NCI-H2081 treated with DMSO at 0.1 percent for 48 hours (cell line): ENCODE measurements around the gene OBP2B.

Source experiments
- DNase-seq: peaks from one replicate; lab custom pipeline; 2025; lab: John Stamatoyannopoulos, UW

OBP2B gene

DNA sequence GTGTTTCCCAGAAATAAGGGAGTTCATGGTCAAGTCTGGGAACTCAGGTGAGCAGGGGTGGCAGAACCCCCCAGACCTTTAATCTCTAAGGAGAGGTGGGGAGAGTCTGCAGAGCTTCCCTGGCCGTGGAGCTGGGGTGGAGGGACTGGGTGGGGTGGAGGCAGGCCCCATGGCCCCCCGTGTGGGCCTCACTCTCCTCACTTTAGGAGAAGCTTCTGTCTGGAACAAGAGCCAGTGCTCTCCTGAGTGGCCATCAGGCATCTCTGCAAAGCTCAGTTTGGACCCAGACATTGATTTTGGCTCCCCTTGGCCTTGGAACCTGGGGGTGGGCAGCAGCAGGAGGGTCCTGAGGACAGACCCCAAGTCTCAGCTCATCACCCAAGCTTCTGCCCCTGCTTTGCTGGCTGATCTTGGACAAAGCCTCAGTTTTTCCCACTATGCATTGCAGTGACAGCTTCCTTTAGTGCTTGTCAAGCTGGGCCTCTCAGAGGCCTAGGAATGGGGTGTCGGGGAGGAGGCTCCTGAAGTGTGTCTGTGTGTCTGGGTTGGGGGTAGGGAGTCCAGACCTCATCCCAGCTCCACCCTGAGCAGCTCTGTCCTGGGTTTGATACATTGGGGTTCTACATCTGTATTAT, 41.8 kb downstream of the OBP2B start:
- no peak for DNase-seq

DNA sequence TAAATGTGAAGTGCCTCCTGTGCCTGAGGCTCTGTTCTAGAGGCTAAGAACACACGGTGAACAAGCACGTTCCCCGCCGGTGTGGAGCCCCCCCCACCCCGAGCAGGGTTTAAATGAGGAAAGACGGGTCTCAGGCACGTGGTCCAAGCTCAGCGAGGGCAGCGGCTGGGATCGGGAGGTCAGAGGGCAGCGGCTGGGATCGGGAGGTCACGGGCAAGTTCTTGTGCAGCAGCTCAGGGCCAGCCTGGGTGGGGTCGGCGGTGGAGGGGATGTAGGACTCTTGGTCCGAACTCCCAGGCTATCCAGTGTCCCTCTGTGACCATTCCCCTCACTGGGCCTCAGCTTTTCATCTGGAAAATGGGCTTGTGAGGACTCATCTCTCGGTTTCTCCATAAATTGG, 42.7 kb downstream of the OBP2B start:
- DNase-seq: no peak

DNA sequence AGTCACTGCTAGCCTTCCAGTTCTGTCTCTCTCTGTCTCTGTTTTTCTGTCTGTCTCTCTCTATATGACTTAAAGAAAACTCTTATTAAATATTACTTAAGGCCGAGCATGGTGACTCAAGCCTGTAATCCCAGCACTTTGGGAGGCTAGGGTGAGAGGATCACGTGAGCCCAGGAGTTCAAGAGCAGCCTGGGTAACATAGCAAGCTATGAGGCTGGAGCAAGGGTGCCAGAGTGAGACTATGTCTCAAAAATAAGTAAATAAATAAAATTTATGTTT, 43.7 kb downstream of the OBP2B start:
- DNase-seq: no peak

DNA sequence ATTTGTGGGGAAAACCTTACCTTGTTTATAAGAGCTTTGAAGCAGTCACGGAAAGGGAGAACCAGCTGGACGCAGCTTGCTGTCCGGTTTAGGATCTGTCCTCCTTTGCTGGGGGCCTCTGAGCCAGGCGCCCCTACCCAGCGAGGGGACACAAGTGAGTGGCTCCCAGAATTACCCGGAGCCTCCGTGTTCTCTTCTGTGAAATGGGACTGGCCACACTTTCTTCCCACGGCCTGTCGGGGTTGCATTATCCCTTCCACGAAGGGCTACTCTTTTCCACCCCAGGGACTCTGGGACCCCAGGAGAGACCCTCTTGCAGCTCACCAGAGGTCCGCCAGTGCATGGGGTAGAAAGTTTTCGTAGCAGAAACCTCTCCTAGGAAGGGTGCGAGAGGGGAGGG, 44.9 kb downstream of the OBP2B start:
- no peak for DNase-seq

DNA sequence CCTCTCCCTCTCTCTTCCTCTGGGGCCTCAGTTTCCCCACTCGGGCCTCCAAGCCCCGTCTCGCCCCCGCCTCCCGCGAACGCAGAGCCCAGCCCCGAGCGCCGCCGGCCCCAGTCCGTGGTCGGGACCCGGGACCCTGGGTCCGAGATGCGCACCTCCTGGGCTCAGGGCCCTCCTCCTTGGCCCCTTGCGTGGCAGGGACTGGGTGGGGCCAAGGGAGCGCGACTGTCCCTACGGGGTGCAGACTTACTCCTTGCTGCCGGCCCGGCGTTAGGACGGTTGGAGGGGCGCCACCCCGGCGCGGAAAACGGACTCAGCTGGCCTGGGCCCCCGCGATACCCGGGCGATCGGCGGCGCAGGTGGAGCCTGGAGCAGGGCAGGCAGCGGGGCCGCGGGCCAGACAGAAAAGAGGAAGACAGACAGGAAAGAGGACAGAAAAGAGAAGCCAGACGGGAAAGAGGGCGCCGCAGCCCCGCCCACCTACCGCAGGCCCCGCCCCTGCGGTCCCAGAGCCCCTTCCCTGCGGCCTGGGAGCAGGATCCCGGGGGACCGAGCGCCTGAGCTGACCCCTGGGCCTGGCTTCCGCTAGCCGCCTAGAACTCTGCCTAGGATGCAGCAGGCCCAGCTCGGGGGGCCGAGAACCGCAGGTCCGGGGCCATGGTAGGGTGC, 45.4 kb downstream of the OBP2B start, which contains the start of gene GBGT1:
Gene GBGT1, minus strand, starts transcription at position 411 of the 669 bp plus-strand sequence. CDS start 1,502 bp downstream, outside the sequence.
- DNase-seq: no peak

DNA sequence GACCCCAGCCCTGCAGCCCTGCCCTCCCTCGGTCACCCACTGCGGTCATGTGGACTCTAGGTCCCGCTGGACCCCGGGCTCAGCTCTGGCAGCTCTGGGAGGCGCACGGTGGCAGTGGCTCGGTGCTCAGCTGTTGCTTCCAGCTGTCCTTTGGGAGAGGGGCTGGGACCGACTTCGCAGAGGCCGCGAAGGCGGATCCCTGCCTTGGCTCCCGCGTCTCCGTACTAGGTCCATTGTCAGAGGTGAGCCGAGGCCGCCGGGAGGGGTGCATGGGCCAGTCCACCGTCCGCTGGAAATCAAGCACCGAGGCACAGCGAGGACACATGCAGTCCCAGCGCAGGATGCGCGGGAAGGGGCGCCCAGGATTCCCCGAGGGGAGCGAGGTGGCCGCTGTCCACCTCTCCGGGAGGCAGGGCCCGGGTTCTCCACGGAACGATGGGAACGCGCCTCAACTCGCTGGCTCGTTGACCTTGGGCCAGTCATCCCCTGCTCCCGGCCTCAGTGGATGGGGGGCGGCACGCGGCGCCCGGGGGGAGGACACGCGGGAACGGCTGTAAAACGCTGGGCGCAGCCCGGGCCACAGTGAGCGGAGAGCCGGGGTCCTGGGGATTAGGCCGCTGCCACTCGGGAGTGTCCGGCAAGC, 46.1 kb downstream of the OBP2B start:
- no peak for DNase-seq

DNA sequence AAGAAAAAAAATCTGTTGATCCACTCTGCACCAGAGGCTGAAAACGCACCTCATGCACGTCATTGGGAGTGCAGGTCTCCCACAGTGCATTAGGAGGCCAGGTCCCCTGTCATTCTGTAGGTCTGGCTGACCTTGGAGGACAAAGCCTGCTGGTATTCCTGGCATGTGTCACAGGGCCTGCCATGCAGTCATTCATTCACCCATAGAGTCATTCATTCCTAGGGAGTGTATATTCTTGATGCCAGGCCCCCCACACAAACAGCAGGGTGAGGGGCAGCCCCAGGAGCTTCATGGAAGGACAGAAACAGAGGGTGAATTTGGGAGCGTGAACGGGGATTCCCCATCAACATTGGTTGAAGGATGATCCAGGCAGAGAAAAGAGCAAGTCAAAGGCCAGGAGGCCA, 47.5 kb downstream of the OBP2B start:
- no peak for DNase-seq

DNA sequence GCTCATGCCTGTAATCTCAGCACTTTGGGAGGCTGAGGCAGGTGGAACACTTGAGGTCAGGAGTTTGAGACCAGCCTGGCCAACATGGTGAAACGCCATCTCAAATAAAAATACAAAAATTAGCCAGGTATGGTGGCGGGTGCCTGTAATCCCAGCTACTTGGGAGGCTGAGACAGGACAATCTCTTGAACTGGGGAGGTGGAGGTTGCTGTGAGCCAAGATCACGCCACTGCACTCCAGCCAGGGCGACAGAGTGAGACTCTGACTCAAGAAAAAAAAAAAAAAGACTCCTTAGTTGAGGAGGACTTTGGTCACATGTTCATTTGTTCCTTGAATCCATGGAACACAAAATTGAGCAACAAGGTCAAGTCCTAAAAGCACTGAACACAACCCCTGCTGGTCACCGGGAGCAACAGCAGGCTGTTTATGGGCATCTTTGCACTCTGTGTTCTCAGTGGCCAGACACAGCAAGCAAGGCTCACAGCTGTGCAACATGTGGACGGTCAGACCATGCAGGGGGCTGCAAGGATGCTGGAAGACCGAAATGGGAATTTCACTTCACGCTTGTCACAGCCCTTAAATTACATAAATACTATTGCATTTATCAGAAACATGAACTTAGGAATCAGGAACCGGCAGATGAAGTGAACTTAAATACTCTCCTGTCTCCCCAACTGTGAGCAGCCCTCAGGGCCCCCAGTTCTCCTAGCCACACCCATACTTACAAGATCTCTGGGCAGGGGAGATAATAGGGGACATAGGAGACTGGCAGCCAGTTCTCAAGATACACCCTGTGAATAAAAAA, 48.1 kb downstream of the OBP2B start:
- DNase-seq: no peak

DNA sequence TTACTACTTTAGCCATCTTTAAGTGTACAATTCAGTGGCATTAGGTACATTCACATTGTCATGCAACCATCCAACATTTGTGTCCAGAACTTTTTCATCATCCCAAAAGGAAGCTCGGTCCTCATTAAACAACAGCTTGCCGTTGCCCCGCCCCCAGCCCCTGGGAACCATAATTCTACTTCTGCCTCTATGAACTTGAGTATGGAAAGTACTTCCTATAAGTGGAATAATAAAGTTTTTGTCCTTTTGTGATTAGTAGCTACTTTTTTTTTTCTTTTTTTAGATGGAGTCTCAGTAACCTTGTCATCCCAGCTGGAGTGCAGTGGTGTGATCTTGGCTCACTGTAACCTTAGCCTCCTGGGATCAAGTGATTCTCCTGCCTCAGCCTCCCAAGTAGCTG, 50.4 kb downstream of the OBP2B start:
- no peak for DNase-seq
